Stimulated activated naive CD8-positive, alpha-beta T cell treated with anti-CD3 and anti-CD28 coated beads, Interleukin-15, amount 100 ng/mL, for 72 hours (primary cell): Measurements from ENCODE around the gene PKD1.
A peak's percentile ranks its signal among the peaks of the same experiment; 100 is the strongest.
"Not testable (repeated sequence)": the region's sequence is repeated elsewhere in the genome, so short reads cannot be mapped to it uniquely, and the experiment has no call there.

Experiments used
- ATAC-seq: fragments of 150-1000 bp; cut with Tn5 transposase; 2 replicates; pipeline ENCODE4 v1.10.0; 2021; ENCODE audit warnings: mild to moderate bottlenecking, moderate library complexity
- DNase-seq, 2 donors: peaks; one replicate each; pipeline ENCODE4 v3.0.0; 2021 to 2022
- H3K27ac Mint-ChIP-seq, 2 donors: one replicate each; pipeline ENCODE4 v1.8.0; 2022; ENCODE audit warnings: mild to moderate bottlenecking in 2 of 2, mixed read lengths in 2 of 2, moderate library complexity in 2 of 2
- H3K27me3 Mint-ChIP-seq: one replicate; pipeline ENCODE4 v1.8.0; 2022; ENCODE audit warnings: mixed read lengths
- H3K4me1 Mint-ChIP-seq: one replicate; pipeline ENCODE4 v1.8.0; 2022; ENCODE audit warnings: mild to moderate bottlenecking, mixed read lengths
- H3K4me3 Mint-ChIP-seq, 2 donors: one replicate each; pipeline ENCODE4 v1.8.0; 2022; ENCODE audit warnings: mild to moderate bottlenecking in 2 of 2, mixed read lengths in 2 of 2, moderate library complexity in 1 of 2
- H3K9me3 Mint-ChIP-seq, 2 donors: one replicate each; pipeline ENCODE4 v1.8.0; 2022; ENCODE audit warnings: mixed read lengths in 2 of 2

Gene PKD1

DNA sequence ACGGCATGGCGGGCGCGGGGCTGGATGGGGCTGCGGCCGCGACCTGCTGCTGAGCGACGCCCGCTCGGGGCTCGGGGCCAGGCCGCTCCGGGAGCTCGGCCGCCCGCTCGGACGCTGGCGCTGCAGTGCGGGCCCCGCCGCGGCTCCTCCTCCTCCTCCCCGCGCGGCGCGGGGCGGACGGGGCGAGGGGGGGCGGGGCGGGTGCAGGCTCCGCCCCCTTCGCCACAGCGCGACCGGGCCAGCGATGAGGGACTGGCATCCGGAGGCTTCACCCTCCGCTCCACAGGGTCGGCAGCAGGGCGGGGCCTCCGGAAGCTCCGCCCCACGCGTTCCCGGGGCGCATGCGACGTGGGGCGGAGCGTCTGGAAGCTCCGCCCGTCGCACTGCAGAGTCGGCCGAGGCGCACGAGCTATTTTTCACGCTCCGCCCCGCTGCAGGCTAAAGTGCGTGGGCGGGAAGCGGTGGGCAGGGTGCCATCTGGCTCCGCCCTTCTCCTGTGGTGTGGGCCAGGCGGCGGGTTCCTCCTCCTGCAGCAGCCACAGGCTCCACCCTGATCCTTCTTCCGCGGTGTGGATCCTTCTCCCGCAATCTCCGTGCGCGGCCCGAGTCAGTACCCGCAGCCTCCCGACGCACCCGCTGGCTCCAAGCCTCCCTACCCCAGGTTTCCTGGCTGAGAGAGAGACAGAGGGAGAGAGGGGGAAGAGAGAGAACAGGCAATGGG, at the start of gene PKD1:
PKD1 (minus strand) TSS at position 129 of the 721 bp plus-strand sequence. CDS start 209 bp downstream, outside the sequence.
- peak within 1 kb of the TSS; percentile 91 to 97 for H3K4me3 Mint-ChIP-seq
- ATAC-seq = peak; percentile 85
- peak; percentile 100 for DNase-seq
- peaks cover 35% of the 10 kb centered on the region for H3K4me1 Mint-ChIP-seq
- H3K9me3 Mint-ChIP-seq, H3K27me3 Mint-ChIP-seq: not testable (repeated sequence)
- peak within 1 kb of the TSS; percentile 83 to 92 for H3K27ac Mint-ChIP-seq

DNA sequence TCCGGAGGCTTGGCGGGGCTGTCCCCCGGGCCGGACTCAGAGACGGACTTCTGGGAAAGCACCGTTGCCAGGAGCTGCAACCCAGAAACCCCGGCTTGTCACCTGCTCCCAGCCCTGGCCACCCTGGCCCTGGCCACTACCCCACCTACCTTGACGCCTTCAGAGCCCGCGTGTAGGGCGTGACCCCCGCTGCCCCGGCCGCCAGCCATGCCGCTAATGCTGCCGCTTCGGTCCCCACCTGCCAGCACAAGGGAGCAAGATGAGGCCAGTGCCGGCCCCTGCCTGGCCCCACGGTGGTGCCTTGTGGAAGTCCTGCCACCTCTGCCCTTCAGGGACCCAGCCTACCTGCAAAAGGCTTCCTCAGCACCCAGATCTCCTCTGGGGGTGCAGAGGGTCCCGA, 49.3 kb upstream of the PKD1 start:
- ATAC-seq = no peak
- H3K27me3 Mint-ChIP-seq = no peaks in the 10 kb centered on the region
- H3K4me3 Mint-ChIP-seq = no peak overlapping the region
- no peaks in the 10 kb centered on the region for H3K9me3 Mint-ChIP-seq
- no peak overlapping the region for H3K27ac Mint-ChIP-seq
- DNase-seq = no peak
- H3K4me1 Mint-ChIP-seq = no peaks in the 10 kb centered on the region

DNA sequence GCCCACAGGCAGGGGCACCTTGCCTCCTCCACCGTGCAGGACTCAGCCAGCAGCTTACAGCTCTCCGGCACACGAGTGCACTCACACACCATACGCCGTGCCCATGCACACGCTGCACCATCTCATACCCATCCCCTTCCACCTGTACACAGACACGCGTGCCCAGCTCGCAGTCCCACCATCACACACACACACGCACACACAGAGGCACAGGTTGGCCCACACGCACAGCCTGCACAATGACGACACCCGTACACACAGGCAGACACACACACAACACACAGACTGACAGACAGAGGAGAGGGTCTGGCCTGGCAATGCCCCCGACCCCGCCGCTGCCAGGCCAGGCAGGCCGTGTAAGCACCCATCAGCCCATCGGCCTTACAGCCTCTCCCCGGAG, 48.6 kb upstream of the PKD1 start:
- Mint-ChIP-seq H3K27ac (no peak overlapping the region), H3K4me3 (no peak overlapping the region), H3K4me1 (no peaks in the 10 kb centered on the region), H3K27me3 (no peaks in the 10 kb centered on the region), H3K9me3 (no peaks in the 10 kb centered on the region)
- ATAC-seq (no peak), DNase-seq (no peak)

DNA sequence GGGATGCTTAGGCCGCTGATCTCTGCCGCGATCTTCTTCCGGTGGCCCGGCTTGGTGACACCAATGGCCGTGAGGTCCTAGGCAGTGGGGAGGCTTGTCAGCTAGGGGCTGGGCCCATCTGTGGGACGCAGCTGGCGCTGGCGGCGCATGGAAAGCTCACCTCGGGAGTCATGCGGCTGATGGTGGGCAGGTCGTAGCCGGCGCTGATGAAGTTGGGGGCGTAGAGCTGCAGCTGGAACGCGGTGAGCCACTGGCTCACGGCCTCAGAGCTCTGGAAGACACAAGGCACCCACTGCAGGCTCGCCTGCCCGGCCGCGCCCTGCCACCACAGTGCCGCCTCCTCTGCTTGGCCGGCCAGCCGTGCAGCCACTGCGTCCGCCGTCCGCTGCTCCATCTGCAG, 48.0 kb upstream of the PKD1 start:
- no peaks in the 10 kb centered on the region for H3K27me3 Mint-ChIP-seq

DNA sequence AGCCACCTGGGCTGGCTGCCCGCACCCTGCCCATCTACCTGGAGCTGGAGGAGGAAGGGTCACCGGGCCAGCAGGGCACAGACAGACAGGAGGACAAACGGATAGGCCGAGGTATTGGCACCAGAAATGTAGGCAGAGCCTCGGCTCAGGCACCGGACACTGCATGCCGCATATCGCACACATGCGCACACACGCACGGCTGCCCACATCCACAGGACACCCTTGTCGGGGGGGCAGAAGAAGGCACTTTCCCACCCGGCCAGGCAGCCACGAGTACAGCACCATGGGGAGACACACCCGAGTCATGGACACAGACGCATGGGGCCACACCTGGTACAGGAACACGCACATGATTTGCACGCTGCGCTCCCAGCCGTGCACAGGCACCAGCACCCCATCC, 46.3 kb upstream of the PKD1 start:
- ATAC-seq = no peak
- no peak for DNase-seq
- Mint-ChIP-seq H3K9me3 (no peaks in the 10 kb centered on the region), H3K27ac (no peak overlapping the region), H3K4me1 (no peaks in the 10 kb centered on the region), H3K4me3 (no peak overlapping the region), H3K27me3 (no peaks in the 10 kb centered on the region)

More for the DNA sequence above, 48.0 kb upstream of the PKD1 start:
- Mint-ChIP-seq H3K9me3 (no peaks in the 10 kb centered on the region), H3K27ac (peak overlapping the region in 1 of 2 donors; percentile 44), H3K4me1 (no peaks in the 10 kb centered on the region), H3K4me3 (no peak overlapping the region)
- DNase-seq (no peak), ATAC-seq (no peak)

DNA sequence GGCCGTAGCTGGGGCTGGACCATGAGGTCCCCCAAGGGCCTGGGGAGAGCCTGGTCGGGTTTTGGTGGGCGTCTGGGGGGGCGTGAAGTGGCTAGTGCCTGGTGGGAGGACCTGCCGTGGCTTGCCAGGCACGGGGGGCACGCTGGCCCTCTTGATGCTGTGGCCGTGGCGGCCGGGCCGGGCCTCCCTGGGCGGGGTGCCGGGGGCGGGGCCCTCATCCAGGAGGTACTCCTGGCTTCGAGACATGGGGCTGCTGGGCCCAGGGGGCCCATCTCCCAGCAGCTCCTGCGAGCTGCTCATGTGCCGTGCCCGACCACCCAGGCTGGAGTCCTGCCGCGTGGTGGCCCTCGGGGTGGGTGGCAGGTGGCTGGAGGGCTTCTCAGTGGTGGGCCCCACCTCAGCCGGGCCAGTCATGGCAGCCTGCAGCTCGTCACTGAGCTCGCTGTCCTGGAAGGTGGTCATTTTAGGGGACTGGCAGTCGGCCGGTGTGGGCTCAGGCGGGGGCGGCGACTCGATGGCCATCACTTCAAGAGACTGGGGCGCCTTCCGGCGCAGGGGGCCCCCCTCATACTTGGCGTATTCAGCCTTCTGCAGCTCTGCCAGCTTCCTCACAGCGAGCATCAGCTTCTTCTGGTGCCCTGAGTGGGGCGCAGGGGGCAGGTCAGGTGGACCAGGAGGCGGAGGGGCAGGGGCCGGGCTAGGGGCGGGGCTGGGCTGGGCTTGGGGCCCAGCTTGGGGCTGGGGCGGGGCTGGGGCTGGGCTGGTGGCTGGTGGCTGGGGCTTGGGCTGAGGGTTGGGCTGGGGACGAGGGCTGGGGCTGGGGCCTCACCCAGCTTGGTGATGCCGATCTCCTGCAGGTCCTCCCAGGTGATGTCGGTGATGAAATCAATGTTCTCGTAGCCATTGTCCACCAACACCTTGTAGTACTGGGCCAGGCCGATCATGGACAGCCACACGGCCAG, 45.5 kb upstream of the PKD1 start:
- H3K4me3 Mint-ChIP-seq = no peak overlapping the region
- no peaks in the 10 kb centered on the region for H3K27me3 Mint-ChIP-seq
- ATAC-seq (no peak), DNase-seq (no peak)
- no peaks in the 10 kb centered on the region for H3K4me1 Mint-ChIP-seq
- H3K27ac Mint-ChIP-seq = no peak overlapping the region
- no peaks in the 10 kb centered on the region for H3K9me3 Mint-ChIP-seq

DNA sequence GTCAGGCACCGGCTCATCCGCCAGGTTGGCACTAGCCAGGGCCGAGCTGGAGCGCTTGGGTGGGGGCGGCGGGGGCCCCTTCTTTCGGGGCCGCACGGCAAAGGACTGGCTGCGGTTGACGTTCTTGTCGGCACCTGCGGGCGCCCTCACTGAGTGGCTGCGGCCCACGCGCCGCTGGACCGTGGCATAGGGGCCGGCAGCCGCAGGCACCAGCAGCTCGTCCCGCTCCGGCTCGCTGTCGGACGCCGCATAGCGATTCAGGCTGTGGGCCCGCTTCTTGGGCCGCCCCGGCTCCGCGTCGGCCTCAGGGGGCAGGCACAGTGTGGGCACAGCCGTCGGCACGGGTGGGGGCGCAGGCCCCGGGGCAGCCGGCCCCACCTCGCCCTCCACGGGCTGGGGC, 44.8 kb upstream of the PKD1 start:
- no peak for DNase-seq

DNA sequence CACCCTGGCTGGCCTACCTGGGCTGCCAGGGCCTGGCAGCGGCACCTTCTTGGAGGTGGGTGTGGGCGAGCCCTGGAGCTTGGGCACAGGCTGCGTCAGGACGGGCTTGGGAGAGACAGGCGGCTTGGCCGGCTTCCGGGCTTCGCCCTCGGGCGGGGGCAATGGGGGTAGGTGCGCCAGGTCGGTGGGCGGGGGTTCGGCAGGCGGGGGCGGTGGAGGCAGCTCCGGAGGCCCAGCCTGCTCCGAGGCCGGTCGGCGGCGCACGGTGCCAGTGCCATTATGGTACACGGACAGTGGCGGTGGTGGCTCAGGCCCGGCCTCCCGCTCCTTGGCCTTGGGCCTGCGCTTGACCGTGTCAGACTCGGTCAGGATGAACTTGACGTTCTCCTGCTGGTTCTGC, 43.9 kb upstream of the PKD1 start:
- Mint-ChIP-seq H3K9me3 (no peaks in the 10 kb centered on the region), H3K27ac (no peak overlapping the region), H3K27me3 (no peaks in the 10 kb centered on the region), H3K4me3 (no peak overlapping the region), H3K4me1 (no peaks in the 10 kb centered on the region)
- DNase-seq = no peak
- ATAC-seq = no peak

More for the DNA sequence above, 44.8 kb upstream of the PKD1 start:
- Mint-ChIP-seq H3K9me3 (no peaks in the 10 kb centered on the region), H3K27ac (no peak overlapping the region), H3K4me1 (no peaks in the 10 kb centered on the region), H3K4me3 (no peak overlapping the region), H3K27me3 (no peaks in the 10 kb centered on the region)
- ATAC-seq = peak; percentile 18

DNA sequence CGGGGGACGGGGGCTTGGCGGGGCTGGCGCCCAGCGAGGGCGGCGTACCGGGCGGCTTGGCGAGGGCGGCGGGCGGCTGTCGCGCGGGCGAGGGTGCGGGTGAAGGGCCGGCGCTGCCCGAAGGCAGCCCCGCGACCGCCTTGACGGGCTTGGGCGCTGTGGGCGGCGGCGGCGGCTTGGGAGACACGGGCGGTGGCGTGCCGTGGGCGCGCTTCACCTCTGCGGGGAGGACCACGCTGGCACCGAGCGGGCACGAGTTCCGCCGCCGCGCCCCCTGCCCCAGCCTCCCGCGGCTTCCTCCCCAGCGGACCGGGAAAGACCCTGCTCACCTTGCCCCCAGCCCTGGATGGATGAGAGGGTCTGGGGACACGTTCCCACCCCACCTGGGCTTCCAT, 43.4 kb upstream of the PKD1 start:
- H3K4me3 Mint-ChIP-seq = no peak overlapping the region
- DNase-seq (no peak), ATAC-seq (no peak)
- no peak overlapping the region for H3K27ac Mint-ChIP-seq
- no peaks in the 10 kb centered on the region for H3K9me3 Mint-ChIP-seq
- H3K4me1 Mint-ChIP-seq = no peaks in the 10 kb centered on the region
- H3K27me3 Mint-ChIP-seq = no peaks in the 10 kb centered on the region

DNA sequence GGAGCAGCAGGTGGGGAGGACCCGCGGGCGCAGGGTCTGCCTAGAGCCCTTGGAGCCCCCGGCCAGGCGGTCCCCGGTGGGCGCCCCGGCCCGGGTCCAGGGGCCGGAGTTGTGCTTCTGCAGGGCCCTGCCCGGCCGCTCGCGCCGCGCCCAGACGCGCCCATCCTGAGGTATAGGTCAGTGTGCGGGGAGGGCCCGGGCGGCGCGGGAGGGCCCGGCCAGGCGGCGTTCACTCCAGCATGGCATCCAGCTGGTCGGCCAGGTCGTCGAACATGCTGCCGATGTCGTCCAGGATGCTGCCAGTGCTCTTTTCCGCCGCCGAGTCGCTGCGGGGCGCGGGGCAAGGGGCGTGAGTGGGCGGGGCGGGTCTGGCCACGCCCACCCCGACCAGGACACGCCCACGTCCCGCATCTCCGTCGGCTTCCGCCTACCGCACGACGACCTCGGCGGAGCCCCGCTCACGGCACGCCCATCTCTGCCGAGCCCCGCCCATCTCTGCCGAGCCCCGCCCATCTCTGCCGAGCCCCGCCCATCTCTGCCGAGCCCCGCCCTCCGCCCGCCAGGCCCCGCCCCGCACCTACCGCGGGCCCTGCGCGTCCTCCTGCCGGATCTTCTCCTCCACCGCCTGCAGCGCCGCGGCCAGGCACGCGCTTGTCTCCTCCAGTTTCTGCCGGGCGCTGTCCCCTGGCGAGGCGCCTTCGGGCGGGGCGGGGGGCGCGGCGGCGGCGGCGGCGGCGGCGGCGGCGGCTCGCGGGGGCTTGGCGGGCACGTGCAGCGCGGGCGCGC, 42.8 kb upstream of the PKD1 start:
- Mint-ChIP-seq H3K27me3 (no peaks in the 10 kb centered on the region), H3K9me3 (no peaks in the 10 kb centered on the region), H3K4me1 (no peaks in the 10 kb centered on the region), H3K27ac (no peak overlapping the region), H3K4me3 (no peak overlapping the region)
- ATAC-seq (peak; percentile 44), DNase-seq (no peak)

DNA sequence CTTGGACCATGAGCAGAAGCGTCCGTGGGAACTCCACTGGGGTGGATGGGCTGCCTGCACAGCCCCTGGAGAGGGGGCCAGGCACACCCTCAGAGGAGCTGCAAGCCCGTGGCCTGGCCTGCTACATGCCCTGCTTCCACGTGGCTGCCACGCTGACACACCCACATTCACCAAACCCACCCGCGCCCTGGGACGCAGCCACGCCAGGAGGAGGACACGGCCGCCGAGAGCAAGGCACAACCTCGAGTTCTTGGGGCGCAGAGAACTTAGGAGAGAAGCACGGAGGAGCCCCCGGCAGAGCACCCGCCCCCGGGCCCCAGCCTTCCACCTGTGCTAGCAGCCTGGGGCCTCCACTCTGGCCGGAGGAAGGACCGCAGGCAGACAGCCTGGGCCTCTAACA, 41.9 kb upstream of the PKD1 start:
- Mint-ChIP-seq H3K9me3 (no peaks in the 10 kb centered on the region), H3K4me3 (no peak overlapping the region), H3K27ac (no peak overlapping the region), H3K4me1 (no peaks in the 10 kb centered on the region), H3K27me3 (no peaks in the 10 kb centered on the region)
- no peak for DNase-seq
- ATAC-seq = no peak

DNA sequence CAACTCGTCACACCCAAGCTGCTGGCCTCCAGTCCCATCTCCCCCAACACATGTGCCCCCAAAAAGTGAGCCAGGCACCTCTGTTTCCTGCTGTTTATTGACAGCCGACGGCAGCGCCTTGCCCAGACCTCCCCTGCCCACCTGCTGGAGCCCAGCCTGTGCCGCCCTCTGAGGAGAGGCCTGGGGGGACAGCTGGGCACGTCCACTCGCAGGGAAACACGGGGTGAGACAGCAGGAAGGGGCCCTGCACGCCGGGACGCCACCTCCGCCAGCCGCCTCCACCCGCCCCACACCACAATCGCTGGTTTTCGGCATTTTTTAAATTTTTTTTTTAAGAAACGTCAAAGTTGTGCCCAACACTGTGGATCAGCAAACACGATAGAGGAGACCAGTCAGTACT, 41.4 kb upstream of the PKD1 start:
- no peaks in the 10 kb centered on the region for H3K4me1 Mint-ChIP-seq
- H3K27me3 Mint-ChIP-seq = no peaks in the 10 kb centered on the region
- no peak overlapping the region for H3K27ac Mint-ChIP-seq
- no peak overlapping the region for H3K4me3 Mint-ChIP-seq
- no peaks in the 10 kb centered on the region for H3K9me3 Mint-ChIP-seq
- DNase-seq (no peak), ATAC-seq (no peak)

DNA sequence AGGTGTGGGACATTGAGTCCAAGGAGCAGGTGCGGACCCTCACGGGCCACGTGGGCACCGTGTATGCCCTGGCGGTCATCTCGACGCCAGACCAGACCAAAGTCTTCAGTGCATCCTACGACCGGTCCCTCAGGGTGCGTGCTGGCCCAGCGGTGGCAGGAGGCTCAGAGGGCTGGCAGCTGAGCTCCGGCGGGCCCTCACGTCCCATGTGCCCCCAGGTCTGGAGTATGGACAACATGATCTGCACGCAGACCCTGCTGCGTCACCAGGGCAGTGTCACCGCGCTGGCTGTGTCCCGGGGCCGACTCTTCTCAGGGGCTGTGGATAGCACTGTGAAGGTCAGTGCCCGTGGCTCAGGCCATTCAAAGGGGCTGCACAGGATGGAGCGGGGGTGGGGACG, 40.3 kb upstream of the PKD1 start:
- Mint-ChIP-seq H3K4me1 (no peaks in the 10 kb centered on the region), H3K9me3 (no peaks in the 10 kb centered on the region), H3K4me3 (no peak overlapping the region), H3K27ac (no peak overlapping the region), H3K27me3 (no peaks in the 10 kb centered on the region)
- ATAC-seq (no peak), DNase-seq (no peak)

DNA sequence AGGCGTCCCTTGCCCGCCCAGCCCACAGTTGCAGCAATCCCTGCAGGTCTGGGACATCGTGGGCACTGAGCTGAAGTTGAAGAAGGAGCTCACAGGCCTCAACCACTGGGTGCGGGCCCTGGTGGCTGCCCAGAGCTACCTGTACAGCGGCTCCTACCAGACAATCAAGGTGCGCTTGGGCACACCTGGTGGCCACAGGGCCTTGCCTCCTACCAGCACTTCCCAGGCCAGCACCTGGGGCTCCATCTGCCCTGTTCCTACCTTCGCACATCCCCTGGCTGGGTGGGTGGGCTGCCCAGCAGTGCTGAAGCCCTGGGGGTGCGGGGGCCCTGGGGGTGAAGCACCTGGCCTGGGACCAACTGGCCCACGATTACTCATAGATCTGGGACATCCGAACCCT, 39.8 kb upstream of the PKD1 start:
- no peak overlapping the region for H3K27ac Mint-ChIP-seq
- ATAC-seq = no peak

DNA sequence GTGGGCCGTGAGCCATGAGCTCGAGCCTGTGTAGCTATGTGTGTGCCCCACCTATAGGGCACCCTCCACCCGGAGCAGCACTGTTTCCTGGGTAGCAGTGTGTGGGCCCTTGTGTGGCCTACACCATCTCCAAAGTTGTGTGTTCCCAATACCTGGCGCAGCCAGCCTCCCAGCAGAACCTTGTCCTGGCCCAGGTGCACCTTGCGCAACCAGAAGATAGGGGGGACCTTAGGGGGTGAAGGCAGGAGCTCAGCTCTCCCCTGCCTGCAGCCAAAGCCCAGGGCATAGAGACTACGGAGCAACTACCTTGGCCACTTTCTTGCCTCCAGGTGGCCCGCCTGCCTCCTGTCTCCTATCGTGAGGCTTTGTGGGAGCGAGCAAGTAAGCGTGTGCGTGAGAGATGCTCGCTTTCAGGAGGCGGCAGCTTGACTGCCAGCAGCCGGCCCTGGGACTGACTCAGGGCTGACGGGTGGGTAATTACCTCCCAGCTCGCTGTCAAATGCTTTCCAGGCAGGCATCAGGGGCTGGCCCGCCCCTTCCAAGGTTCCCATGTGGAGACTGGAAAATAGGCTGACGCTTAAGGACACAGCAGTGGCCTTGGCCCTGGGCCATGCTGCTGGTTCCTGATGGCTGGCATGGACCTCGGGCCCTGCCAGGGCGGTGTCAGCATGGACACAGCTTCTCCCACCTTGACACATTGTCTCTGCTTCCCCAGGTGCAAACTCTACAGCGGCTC, 38.9 kb upstream of the PKD1 start:
- ATAC-seq (no peak), DNase-seq (no peak)
- no peaks in the 10 kb centered on the region for H3K9me3 Mint-ChIP-seq
- no peaks in the 10 kb centered on the region for H3K4me1 Mint-ChIP-seq
- no peak overlapping the region for H3K4me3 Mint-ChIP-seq
- H3K27me3 Mint-ChIP-seq = no peaks in the 10 kb centered on the region
- peak overlapping the region in 1 of 2 donors; percentile 59 for H3K27ac Mint-ChIP-seq

More for the DNA sequence above, 39.8 kb upstream of the PKD1 start:
- no peak overlapping the region for H3K4me3 Mint-ChIP-seq
- no peaks in the 10 kb centered on the region for H3K9me3 Mint-ChIP-seq
- no peaks in the 10 kb centered on the region for H3K27me3 Mint-ChIP-seq
- DNase-seq = no peak
- no peaks in the 10 kb centered on the region for H3K4me1 Mint-ChIP-seq
